HL-60 (cell line): ENCODE measurements around the gene MBLAC1.

Experiments
- POLR2AphosphoS5 ChIP-seq: IDR thresholded peaks from 2 replicates; pipeline ENCODE4 v1.6.1; 2012; ENCODE audit warnings: low read depth
- TF ChIP-seq, protein P1 (sequence below): IDR thresholded peaks from one replicate; pipeline ENCODE4 v1.5.1; 2011; ENCODE audit warnings: low read length, control low read depth, inconsistent platforms; ENCODE audit not compliant: insufficient read depth
- TF ChIP-seq, protein P2 (sequence below): IDR thresholded peaks from 2 replicates; pipeline ENCODE4 v1.6.1; 2012; ENCODE audit warnings: low read depth; ENCODE audit not compliant: insufficient replicate concordance

DNA sequence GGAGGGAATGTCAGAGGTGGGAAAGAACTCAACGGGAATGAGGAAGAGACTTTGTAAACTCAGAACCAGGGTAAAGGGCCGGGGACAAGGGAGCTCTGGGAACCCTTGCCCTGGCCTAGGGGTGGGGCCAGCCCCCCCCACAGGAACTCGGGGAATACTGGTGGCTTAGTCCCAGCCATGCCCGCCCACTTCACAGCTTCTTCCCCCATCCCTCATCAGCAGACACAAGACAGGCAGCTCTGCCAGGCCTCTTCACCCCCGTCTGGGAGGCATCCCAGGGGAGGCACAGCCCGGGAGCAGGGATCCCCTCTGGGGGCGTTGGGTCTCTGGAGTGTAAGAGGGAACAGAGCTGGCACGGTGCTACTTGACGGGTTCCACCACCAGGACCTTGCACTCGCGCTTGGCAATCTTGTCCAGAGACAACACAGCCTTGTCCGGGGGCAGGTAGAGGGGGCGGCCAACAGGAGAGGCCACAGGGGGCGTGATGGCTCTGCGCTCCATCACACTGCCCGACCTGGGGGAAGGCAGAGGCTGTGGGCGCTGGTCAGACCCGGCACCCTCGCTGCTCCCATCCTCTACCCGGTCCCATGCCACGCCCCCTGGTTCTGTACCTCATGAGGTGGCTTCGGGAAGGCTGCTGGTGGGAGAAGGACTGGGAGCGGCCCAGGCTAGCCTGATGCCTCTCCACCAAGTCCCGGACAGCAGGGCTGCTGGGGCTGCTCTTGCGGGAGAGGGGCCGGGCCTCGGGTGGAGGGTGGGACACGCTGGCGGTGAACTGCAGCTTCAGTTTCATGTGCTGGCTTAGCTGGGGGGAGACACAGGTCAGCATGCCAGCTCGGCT lies 28.1 kb downstream of the MBLAC1 start:
- TF ChIP-seq, protein P1, sequence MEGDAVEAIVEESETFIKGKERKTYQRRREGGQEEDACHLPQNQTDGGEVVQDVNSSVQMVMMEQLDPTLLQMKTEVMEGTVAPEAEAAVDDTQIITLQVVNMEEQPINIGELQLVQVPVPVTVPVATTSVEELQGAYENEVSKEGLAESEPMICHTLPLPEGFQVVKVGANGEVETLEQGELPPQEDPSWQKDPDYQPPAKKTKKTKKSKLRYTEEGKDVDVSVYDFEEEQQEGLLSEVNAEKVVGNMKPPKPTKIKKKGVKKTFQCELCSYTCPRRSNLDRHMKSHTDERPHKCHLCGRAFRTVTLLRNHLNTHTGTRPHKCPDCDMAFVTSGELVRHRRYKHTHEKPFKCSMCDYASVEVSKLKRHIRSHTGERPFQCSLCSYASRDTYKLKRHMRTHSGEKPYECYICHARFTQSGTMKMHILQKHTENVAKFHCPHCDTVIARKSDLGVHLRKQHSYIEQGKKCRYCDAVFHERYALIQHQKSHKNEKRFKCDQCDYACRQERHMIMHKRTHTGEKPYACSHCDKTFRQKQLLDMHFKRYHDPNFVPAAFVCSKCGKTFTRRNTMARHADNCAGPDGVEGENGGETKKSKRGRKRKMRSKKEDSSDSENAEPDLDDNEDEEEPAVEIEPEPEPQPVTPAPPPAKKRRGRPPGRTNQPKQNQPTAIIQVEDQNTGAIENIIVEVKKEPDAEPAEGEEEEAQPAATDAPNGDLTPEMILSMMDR: no peak
- TF ChIP-seq, protein P2, sequence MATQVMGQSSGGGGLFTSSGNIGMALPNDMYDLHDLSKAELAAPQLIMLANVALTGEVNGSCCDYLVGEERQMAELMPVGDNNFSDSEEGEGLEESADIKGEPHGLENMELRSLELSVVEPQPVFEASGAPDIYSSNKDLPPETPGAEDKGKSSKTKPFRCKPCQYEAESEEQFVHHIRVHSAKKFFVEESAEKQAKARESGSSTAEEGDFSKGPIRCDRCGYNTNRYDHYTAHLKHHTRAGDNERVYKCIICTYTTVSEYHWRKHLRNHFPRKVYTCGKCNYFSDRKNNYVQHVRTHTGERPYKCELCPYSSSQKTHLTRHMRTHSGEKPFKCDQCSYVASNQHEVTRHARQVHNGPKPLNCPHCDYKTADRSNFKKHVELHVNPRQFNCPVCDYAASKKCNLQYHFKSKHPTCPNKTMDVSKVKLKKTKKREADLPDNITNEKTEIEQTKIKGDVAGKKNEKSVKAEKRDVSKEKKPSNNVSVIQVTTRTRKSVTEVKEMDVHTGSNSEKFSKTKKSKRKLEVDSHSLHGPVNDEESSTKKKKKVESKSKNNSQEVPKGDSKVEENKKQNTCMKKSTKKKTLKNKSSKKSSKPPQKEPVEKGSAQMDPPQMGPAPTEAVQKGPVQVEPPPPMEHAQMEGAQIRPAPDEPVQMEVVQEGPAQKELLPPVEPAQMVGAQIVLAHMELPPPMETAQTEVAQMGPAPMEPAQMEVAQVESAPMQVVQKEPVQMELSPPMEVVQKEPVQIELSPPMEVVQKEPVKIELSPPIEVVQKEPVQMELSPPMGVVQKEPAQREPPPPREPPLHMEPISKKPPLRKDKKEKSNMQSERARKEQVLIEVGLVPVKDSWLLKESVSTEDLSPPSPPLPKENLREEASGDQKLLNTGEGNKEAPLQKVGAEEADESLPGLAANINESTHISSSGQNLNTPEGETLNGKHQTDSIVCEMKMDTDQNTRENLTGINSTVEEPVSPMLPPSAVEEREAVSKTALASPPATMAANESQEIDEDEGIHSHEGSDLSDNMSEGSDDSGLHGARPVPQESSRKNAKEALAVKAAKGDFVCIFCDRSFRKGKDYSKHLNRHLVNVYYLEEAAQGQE: no peak
- no peak; the same call in 1 of the 2 replicates for TF ChIP-seq POLR2AphosphoS5
